ENCODE data around the gene RPIA.

- TF ChIP-seq, protein P1, sequence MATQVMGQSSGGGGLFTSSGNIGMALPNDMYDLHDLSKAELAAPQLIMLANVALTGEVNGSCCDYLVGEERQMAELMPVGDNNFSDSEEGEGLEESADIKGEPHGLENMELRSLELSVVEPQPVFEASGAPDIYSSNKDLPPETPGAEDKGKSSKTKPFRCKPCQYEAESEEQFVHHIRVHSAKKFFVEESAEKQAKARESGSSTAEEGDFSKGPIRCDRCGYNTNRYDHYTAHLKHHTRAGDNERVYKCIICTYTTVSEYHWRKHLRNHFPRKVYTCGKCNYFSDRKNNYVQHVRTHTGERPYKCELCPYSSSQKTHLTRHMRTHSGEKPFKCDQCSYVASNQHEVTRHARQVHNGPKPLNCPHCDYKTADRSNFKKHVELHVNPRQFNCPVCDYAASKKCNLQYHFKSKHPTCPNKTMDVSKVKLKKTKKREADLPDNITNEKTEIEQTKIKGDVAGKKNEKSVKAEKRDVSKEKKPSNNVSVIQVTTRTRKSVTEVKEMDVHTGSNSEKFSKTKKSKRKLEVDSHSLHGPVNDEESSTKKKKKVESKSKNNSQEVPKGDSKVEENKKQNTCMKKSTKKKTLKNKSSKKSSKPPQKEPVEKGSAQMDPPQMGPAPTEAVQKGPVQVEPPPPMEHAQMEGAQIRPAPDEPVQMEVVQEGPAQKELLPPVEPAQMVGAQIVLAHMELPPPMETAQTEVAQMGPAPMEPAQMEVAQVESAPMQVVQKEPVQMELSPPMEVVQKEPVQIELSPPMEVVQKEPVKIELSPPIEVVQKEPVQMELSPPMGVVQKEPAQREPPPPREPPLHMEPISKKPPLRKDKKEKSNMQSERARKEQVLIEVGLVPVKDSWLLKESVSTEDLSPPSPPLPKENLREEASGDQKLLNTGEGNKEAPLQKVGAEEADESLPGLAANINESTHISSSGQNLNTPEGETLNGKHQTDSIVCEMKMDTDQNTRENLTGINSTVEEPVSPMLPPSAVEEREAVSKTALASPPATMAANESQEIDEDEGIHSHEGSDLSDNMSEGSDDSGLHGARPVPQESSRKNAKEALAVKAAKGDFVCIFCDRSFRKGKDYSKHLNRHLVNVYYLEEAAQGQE (IDR thresholded peaks at IDR 0.05; ENCODE audit: low read depth) = no peak
- TF ChIP-seq YY1 (IDR thresholded peaks at IDR 0.05; ENCODE audit: low read depth) (no peak), CREB1 (IDR thresholded peaks at IDR 0.05; ENCODE audit: low read depth) (no peak), NFIC (IDR thresholded peaks at IDR 0.05) (no peak)
These were observed 48.6 kb downstream of the RPIA start for GRCh38 chr2:88739985-88740600.
